GM12878 (cell line): ENCODE results near the gene GCC1.

Source experiments
- EZH2 ChIP-seq: IDR thresholded peaks from 2 replicates; pipeline ENCODE4 v1.6.1; 2012; ENCODE audit warnings: low read depth, mild to moderate bottlenecking, control low read depth, inconsistent platforms, low read length, borderline replicate concordance; ENCODE audit not compliant: control insufficient read depth
- POLR2AphosphoS5 ChIP-seq: IDR thresholded peaks from 2 replicates; pipeline ENCODE4 v1.6.1; 2011; ENCODE audit warnings: mild to moderate bottlenecking, low read length, inconsistent platforms
- RAD51 ChIP-seq: fragments of 450-650 bp; IDR thresholded peaks from 2 replicates; pipeline ENCODE4 v1.6.1; 2016; ENCODE audit warnings: moderate library complexity, mild to moderate bottlenecking, inconsistent platforms
- ZNF274 ChIP-seq: IDR thresholded peaks from one replicate; pipeline ENCODE4 v1.8.0; 2011; ENCODE audit not compliant: insufficient read length, insufficient read depth

DNA sequence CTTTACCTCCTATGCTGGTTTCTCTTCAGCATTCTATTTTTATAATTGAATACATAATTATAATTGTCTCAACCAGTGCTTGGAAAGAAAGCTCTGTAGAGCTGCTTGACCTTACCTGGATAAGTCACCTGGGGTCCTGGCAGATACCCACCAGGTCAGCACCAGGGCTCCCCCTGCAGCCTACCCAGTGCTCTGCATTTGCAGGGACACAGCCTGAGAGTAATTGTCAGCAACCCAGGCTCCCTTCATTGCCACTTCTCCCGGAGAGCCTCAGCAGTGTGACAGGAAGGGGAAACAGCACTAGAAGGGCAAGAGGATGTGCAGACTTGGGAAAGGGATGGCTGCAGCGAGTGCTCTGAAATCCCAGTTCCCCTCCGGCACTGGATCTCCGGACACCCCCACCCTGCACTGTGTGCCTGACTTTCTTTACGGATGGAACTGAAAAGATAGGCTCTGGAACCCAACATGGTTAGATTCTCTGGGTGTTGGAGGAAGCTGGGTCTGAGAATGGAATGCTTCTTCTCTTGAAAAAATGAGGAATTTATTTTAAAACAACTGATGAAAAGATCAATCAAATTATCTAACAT, 44.0 kb upstream of the GCC1 start:
- no peak for TF ChIP-seq POLR2AphosphoS5
- TF ChIP-seq EZH2 = no peak
- no peak for TF ChIP-seq ZNF274
- no peak for TF ChIP-seq RAD51
